ENCODE measurements around the gene CD101. TPM values are rescaled to one million over a fixed set of nuclear protein-coding genes. Genes with fewer than 3 reads are reported as not detected.

The CD101 gene
- total RNA-seq, 1 experiment from 2014 or later = 1.8 TPM

DNA sequence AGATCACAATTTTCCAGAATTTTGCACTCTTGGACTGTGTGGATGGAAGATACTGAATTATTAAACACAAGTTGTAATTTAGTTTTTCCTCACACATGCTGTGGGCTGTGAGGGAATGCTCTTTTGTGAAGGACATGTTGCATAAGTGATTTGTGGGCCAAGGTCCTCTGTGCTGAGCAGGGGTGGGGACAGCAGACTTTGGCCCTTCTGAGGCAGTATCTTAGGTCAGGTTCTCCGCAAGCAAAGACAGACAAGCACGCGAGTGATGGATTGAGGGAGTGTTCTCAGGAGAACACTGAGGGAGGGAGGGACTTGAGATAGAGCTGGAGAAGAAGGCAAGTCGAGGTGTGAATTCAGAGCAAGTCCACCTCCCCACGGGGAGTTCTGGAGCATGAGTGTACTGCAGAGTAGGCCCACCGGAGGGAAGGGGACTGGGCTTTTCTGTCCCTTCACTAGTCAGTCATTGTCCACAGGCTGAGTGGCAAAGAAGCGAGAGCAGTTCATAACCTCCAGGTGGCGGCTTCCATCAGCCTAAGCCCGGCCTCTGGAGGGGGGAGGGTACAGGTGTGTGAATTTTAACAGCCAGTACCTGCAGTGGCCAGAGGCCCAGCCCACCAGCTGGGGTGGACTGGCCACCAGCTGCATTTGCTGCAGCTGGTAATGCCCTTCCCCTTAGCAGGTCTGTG is 19.1 kb upstream of the CD101 start:
- Histone ChIP-seq H4K20me1 (ENCODE audit: control insufficient read depth, insufficient read depth, insufficient read length) (peaks cover 2% of the 10 kb centered on the region), H2BK15ac (ENCODE audit: low read depth, low read length) (no peak overlapping the region), H2BK20ac (ENCODE audit: low read depth, low read length, poor library complexity, severe bottlenecking) (no peak overlapping the region), H2BK120ac (ENCODE audit: low read depth, low read length, poor library complexity, severe bottlenecking) (no peak overlapping the region), H3K23me2 (ENCODE audit: insufficient read length, low read depth, low read length, poor library complexity, severe bottlenecking) (no peaks in the 10 kb centered on the region), H3K14ac (ENCODE audit: insufficient read depth, low read length) (no peak overlapping the region), H3K9ac (ENCODE audit: extremely low read depth, insufficient read length, low read length) (no peak overlapping the region), H3K18ac (ENCODE audit: insufficient read length, low read depth, low read length) (no peak overlapping the region), H3K27ac (ENCODE audit: insufficient read length, low read depth, low read length) (no peak overlapping the region), H4K5ac (ENCODE audit: insufficient read length, low read depth, low read length) (no peak overlapping the region), H2AFZ (ENCODE audit: low read length) (no peak overlapping the region), H4K91ac (ENCODE audit: insufficient read length, low read depth, low read length) (no peak overlapping the region), H2BK12ac (ENCODE audit: insufficient read length, low read depth, low read length) (no peak overlapping the region), H3K4me2 (ENCODE audit: insufficient read depth, insufficient read length, low read length) (no peak overlapping the region), H3K9me3 (ENCODE audit: control insufficient read depth, low read depth, low read length) (no peaks in the 10 kb centered on the region), H3K4ac (ENCODE audit: low read depth, low read length) (no peak overlapping the region), H3K23ac (ENCODE audit: insufficient read length, low read depth, low read length) (no peak overlapping the region), H2BK5ac (ENCODE audit: insufficient read length, low read length) (no peak overlapping the region), H3K79me1 (ENCODE audit: insufficient read depth, low read depth, low read length, poor library complexity, severe bottlenecking) (no peaks in the 10 kb centered on the region), H3K56ac (ENCODE audit: insufficient read length, low read depth, low read length) (no peak overlapping the region), H4K8ac (replicated peaks; ENCODE audit: insufficient read length, low read depth, low read length) (no peak overlapping the region), H2AK5ac (ENCODE audit: insufficient read length, low read length) (no peak overlapping the region), H3T11ph (ENCODE audit: low read length) (no peak overlapping the region), H3K79me2 (ENCODE audit: insufficient read depth, low read length) (no peaks in the 10 kb centered on the region), H3K4me1 (ENCODE audit: insufficient read depth, low read length) (no peaks in the 10 kb centered on the region), H3K27me3 (ENCODE audit: insufficient read depth, low read length) (no peaks in the 10 kb centered on the region)
- Mint-ChIP-seq H3K27ac (peak overlapping the region; percentile 42 to 62 (median 59); a peak in 5 of 7 replicates), H3K36me3 (ENCODE audit: insufficient read depth in 1 of 3, low read depth in 3 of 3) (peaks cover 9 to 28% (median 12%) of the 10 kb centered on the region in 3 experiments), H3K9me3 (peaks cover under 1 to 7% of the 10 kb centered on the region in 2 experiments; a peak in 3 of 5 replicates), H3K4me3 (no peak overlapping the region; a peak in 1 of 5 replicates), H3K4me1 (peaks cover 8 to 12% of the 10 kb centered on the region in 2 experiments), H3K27me3 (ENCODE audit: low read depth) (no peaks in the 10 kb centered on the region)
- TF ChIP-seq CTCF (conservative IDR thresholded peaks at IDR 0.05) = peak; percentile 47; the same call in 2 of the 3 replicates
- WGBS (ENCODE audit: extremely low coverage, insufficient read length, low lambda C conversion rate) = no CpG with 5 or more reads among the region's 9 CpGs
- peak; percentile 69 for DNase-seq

All from H9 (cell line).